BLaER1 (cell line): Measurements from ENCODE around the gene HAPLN2.

Experiments
- H3K27ac ChIP-seq: shearing (Covaris generic); formaldehyde crosslinking; 2 replicates; pipeline ENCODE4 v1.8.1; 2022
- H3K27me3 ChIP-seq: shearing (Covaris generic); formaldehyde crosslinking; 2 replicates; pipeline ENCODE4 v1.8.1; 2022
- H3K36me3 ChIP-seq: shearing (Covaris generic); formaldehyde crosslinking; 2 replicates; pipeline ENCODE4 v1.8.1; 2022
- H3K4me1 ChIP-seq: shearing (Covaris generic); formaldehyde crosslinking; 2 replicates; pipeline ENCODE4 v1.8.1; 2022
- H3K4me2 ChIP-seq: shearing (Covaris generic); formaldehyde crosslinking; 2 replicates; pipeline ENCODE4 v1.8.1; 2022
- H3K4me3 ChIP-seq: shearing (Covaris generic); formaldehyde crosslinking; 2 replicates; pipeline ENCODE4 v1.8.1; 2022
- H3K9ac ChIP-seq: shearing (Covaris generic); formaldehyde crosslinking; 2 replicates; pipeline ENCODE4 v1.8.1; 2022
- H3K9me3 ChIP-seq: shearing (Covaris generic); formaldehyde crosslinking; 2 replicates; pipeline ENCODE4 v1.8.1; 2022
- H4K20me1 ChIP-seq: shearing (Covaris generic); formaldehyde crosslinking; 2 replicates; pipeline ENCODE4 v1.8.1; 2022
- Cebpa-rat ChIP-seq: shearing (Covaris generic); IDR thresholded peaks from 2 replicates; pipeline ENCODE4 v1.8.1; 2022

HAPLN2 gene

DNA sequence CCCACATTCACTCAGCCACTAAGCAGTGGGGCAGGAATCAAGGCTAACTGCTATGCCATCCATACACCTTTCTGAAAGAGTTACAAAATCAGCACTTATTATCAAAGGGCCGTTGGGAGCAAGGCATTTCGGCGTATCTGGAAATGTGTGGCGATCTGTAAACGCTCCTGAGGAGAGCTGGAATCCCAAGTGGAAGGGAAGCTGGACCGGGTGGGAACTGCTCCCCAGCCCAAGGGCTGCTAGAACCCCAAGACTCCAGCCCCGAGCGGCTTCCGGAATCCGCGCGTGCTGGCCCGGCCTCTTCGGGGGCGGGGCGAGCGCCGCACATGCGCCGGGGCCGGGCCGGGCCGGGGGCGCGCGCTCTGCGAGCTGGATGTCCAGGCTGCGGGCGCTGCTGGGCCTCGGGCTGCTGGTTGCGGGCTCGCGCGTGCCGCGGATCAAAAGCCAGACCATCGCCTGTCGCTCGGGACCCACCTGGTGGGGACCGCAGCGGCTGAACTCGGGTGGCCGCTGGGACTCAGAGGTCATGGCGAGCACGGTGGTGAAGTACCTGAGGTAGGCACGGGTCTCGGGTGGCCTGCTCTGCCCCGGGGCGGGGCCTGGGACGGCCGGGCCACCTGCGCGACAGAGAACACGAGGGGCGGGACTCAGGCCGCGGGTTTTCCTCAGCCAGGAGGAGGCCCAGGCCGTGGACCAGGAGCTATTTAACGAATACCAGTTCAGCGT, 27.6 kb upstream of the HAPLN2 start, which contains the start of gene NAXE:
NAXE (plus strand) TSS at position 345 of the 726 bp plus-strand sequence; CDS start at position 374, 29 bp downstream.
- TF ChIP-seq Cebpa-rat, result no peak
- H3K9ac ChIP-seq, result peak within 1 kb of the TSS; percentile 96
- H3K36me3 ChIP-seq, result peaks cover 55% of the 10 kb centered on the region
- H3K9me3 ChIP-seq, result no peaks in the 10 kb centered on the region
- H3K4me2 ChIP-seq, result peak within 1 kb of the TSS; percentile 86
- peak within 1 kb of the TSS; percentile 90 for H3K4me3 ChIP-seq
- no peaks in the 10 kb centered on the region for H3K27me3 ChIP-seq
- H3K27ac ChIP-seq, result peak within 1 kb of the TSS; percentile 95
- H3K4me1 ChIP-seq, result peaks cover 42% of the 10 kb centered on the region
- peaks cover 13% of the 10 kb centered on the region for H4K20me1 ChIP-seq

DNA sequence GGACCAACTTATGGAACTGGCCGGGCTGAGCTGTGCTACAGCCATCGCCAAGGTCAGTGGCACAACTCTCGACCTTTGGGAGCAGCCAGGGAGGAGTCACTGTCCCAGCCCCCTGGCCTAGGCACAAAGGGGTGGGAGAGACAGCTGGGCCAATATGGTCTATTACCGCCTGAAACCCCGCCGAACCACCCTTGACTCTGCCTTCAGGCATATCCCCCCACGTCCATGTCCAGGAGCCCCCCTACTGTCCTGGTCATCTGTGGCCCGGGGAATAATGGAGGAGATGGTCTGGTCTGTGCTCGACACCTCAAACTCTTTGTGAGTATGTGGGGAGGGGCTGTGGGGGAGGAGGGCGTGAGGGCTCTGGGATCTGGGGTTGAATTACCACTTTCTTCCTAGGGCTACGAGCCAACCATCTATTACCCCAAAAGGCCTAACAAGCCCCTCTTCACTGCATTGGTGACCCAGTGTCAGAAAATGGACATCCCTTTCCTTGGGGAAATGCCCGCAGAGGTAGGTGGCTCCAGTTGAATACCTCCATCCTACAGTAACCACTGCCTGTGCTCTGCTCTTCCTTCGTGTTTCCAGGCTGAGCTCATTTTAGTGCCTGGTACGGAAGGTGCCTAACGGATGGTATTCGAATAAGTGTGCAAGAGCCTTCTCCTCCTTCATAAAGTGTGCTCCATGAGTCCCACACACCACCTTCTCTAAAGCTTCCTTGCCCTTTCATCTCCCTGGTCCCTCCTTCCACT, 26.9 kb upstream of the HAPLN2 start:
- no peak for TF ChIP-seq Cebpa-rat
- peaks cover 17% of the 10 kb centered on the region for H4K20me1 ChIP-seq
- peak overlapping the region; percentile 86 for H3K4me2 ChIP-seq
- H3K27ac ChIP-seq, result peak overlapping the region; percentile 95
- H3K36me3 ChIP-seq, result peaks cover 55% of the 10 kb centered on the region
- peaks cover 42% of the 10 kb centered on the region for H3K4me1 ChIP-seq
- H3K9me3 ChIP-seq, result no peaks in the 10 kb centered on the region
- peak overlapping the region; percentile 96 for H3K9ac ChIP-seq
- H3K4me3 ChIP-seq, result peak overlapping the region; percentile 90
- H3K27me3 ChIP-seq, result no peaks in the 10 kb centered on the region

DNA sequence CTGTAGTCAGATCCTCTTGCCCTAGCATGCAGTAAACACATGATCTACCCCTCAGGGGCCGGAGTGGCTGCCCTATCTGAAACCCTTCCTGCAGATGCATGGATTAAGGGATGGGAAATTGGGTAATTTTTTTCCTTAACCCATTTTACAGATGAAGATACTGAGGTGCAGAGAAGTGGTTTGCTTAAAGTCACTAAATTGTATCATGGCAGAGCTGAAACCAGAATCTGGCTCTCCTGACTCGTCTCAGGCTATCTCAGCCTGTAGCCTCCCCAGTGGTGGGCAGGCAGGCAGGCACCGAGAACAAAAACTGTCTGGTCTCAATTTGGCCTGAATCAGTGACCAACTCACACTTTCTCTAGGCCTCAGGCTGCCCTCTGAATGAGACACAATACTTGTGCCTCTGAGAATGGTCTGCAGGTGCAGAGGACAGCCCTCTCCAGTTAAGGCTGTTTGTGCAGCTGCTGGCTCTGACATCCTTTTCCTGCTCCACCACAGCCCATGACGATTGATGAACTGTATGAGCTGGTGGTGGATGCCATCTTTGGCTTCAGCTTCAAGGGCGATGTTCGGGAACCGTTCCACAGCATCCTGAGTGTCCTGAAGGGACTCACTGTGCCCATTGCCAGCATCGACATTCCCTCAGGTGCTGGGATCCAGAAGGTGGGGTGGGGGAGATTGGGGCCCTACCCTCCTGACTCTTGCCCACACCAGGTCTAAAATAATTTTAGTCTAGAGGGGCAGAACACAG, 26.1 kb upstream of the HAPLN2 start:
- Histone ChIP-seq H3K9me3 (no peaks in the 10 kb centered on the region), H3K36me3 (peaks cover 56% of the 10 kb centered on the region), H4K20me1 (peaks cover 17% of the 10 kb centered on the region), H3K27ac (peak overlapping the region; percentile 95), H3K4me1 (peaks cover 42% of the 10 kb centered on the region), H3K27me3 (no peaks in the 10 kb centered on the region), H3K4me3 (peak overlapping the region; percentile 90), H3K4me2 (peak overlapping the region; percentile 86), H3K9ac (peak overlapping the region; percentile 96)
- TF ChIP-seq Cebpa-rat, result no peak

DNA sequence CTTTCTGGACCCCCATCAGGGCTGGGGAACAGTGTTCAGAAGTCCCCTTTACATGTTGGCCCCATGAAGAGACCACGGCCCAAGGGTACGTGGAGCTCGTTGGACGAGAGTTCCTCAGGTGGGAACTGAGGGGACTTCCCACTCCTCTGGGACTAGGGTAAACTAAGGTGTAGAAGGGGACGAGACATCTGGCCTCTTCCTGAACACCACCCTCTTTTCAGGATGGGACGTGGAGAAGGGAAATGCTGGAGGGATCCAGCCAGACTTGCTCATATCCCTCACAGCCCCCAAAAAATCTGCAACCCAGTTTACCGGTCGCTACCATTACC, 25.6 kb upstream of the HAPLN2 start:
- Histone ChIP-seq H3K27me3 (no peaks in the 10 kb centered on the region), H3K4me3 (peak overlapping the region; percentile 90; the same call in 1 of the 2 replicates), H3K4me2 (peak overlapping the region; percentile 86), H3K9ac (peak overlapping the region; percentile 96; the same call in 1 of the 2 replicates), H3K36me3 (peaks cover 62% of the 10 kb centered on the region), H4K20me1 (peaks cover 17% of the 10 kb centered on the region), H3K9me3 (no peaks in the 10 kb centered on the region), H3K27ac (peak overlapping the region; percentile 95), H3K4me1 (peaks cover 42% of the 10 kb centered on the region)
- TF ChIP-seq Cebpa-rat, result no peak

DNA sequence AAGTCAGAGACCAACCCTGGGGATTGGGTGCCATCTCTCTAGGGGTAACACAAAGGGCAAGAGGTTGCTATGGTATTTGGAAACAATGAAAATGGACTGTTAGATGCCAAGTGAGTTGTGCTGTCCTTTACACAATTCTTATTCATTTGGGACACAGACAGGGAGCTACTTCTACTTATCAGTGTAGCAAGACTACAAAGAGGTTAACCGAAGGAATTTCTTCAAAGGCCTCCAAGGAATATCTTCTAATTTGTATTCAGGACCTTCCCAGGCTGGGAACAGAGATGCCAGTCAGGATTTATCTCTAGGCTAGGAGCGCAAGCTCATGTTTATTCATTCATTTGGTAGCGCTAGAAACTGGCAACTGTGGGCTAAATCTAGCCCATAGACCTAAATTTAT, 25.0 kb upstream of the HAPLN2 start:
- no peaks in the 10 kb centered on the region for H3K9me3 ChIP-seq
- peaks cover 17% of the 10 kb centered on the region for H4K20me1 ChIP-seq
- TF ChIP-seq Cebpa-rat, result no peak
- H3K9ac ChIP-seq, result peak overlapping the region; percentile 15; the same call in 1 of the 2 replicates
- peak overlapping the region; percentile 95; the same call in 1 of the 2 replicates for H3K27ac ChIP-seq
- H3K4me3 ChIP-seq, result no peak overlapping the region
- peaks cover 67% of the 10 kb centered on the region for H3K36me3 ChIP-seq
- H3K4me2 ChIP-seq, result peak overlapping the region; percentile 86; the same call in 1 of the 2 replicates
- H3K27me3 ChIP-seq, result no peaks in the 10 kb centered on the region
- H3K4me1 ChIP-seq, result peaks cover 43% of the 10 kb centered on the region

DNA sequence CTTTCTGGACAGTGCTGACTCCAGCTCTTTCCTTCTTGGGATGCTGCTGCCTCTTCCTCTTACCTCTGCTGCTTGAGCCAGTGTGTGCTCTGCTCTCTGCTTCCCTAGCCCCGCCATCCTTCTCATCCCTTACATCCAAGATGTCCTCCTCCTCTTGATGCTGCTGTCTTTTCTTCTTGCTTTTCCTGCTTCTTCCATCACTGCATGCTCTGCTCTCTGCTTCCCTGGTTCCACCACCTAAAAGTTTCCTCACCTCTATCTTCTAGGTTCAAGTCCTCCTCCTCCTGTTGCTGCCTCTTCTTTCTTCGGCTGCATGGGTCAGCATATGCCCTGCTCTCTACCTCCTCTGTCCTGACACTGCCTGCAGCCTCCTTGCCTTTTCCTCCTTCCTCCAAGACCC, 24.2 kb upstream of the HAPLN2 start:
- TF ChIP-seq Cebpa-rat, result no peak
- no peak overlapping the region for H3K4me3 ChIP-seq
- peak overlapping the region; percentile 15; the same call in 1 of the 2 replicates for H3K9ac ChIP-seq
- H3K27ac ChIP-seq, result peak overlapping the region; percentile 8; the same call in 1 of the 2 replicates
- H3K27me3 ChIP-seq, result no peaks in the 10 kb centered on the region
- no peaks in the 10 kb centered on the region for H3K9me3 ChIP-seq
- no peak overlapping the region for H3K4me2 ChIP-seq
- peaks cover 51% of the 10 kb centered on the region for H3K4me1 ChIP-seq
- peaks cover 69% of the 10 kb centered on the region for H3K36me3 ChIP-seq
- H4K20me1 ChIP-seq, result peaks cover 17% of the 10 kb centered on the region

DNA sequence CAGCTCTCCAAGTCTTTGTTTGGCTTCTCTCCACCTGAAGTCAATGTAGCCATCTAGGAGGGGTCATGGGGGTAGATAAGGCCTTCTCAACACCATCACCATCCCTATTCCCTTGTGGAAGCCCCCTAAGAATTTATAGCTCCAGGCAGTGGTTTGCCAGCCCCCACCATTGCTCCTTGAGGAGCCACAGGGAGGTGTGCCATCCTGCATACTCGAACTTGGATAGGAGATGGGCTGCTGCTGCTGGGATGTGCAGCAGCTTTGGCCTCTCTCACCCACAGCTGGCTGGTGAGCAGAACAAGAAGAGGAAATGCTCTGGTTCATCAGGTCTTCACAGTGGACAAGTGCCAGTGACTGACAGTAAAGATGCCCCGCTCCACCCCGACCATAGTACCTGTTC, 22.8 kb upstream of the HAPLN2 start:
- H3K27ac ChIP-seq, result no peak overlapping the region
- no peak overlapping the region for H3K4me3 ChIP-seq
- peaks cover 17% of the 10 kb centered on the region for H4K20me1 ChIP-seq
- H3K36me3 ChIP-seq, result peaks cover 69% of the 10 kb centered on the region
- no peak overlapping the region for H3K4me2 ChIP-seq
- H3K9me3 ChIP-seq, result no peaks in the 10 kb centered on the region
- no peak for TF ChIP-seq Cebpa-rat
- no peak overlapping the region for H3K9ac ChIP-seq
- no peaks in the 10 kb centered on the region for H3K27me3 ChIP-seq
- H3K4me1 ChIP-seq, result peaks cover 48% of the 10 kb centered on the region

DNA sequence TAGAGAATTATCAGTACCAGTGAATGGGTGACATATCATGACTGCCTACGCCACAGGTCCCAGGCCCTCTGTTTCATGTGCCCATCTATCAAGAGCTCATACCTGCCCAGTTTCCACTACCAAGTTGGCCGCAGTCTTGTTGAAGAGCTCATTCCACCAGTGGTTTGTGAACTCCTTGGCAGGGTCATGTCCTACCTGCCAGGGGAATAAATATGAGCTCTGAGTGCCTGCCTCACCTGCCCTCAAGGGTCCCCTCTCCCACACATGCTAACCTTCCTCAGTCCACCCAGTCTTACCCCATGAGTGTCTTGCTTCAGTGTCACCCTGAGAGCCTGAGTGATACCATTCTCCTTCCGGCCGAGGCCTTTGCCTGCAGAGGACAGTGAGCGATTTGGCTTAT, 21.1 kb upstream of the HAPLN2 start:
- H3K4me1 ChIP-seq, result peaks cover 47% of the 10 kb centered on the region
- no peak for TF ChIP-seq Cebpa-rat

DNA sequence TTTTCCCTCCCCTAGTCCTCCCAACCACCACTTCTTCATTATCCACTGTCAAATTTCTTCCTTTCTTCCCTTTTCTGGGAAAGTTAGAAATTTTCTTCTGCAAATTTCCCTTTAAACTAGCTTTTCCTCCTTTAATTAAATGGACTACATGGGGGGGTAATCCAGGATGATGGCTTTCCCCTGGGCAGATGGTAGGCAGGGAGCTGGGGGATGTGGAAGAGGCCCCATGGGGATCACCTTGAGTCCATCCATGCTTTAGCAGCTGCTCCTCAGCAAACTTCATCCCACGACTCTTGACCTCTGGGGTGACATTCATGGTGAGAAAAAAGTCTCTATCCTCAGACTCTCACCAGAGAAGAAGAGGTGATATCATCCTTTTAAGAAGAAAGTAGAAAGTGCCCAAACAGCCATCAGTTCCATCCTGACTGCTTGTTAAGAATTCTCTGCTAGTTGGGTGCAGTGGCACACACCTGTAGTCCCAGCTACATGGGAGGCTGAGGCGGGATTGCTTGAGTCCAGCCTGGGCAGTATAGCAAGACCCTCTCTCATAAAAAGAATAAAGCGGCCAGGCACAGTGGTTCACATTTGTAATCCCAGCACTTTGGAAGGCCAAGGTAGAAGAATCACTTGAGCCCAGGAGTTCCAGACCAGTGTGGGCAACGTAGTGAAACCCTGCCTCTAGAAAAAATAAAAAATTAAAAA, 20.3 kb upstream of the HAPLN2 start:
- Histone ChIP-seq H3K9me3 (no peaks in the 10 kb centered on the region), H3K27me3 (no peaks in the 10 kb centered on the region), H4K20me1 (peaks cover 11% of the 10 kb centered on the region; the same call in 1 of the 2 replicates), H3K9ac (no peak overlapping the region), H3K4me3 (no peak overlapping the region), H3K4me2 (0 out of 2 replicates have a peak overlapping the region, but pooled peaks have one; percentile 92), H3K36me3 (peaks cover 54% of the 10 kb centered on the region), H3K4me1 (peaks cover 39% of the 10 kb centered on the region), H3K27ac (no peak overlapping the region; the same call in 1 of the 2 replicates)
- no peak for TF ChIP-seq Cebpa-rat

More for the DNA sequence above, 21.1 kb upstream of the HAPLN2 start:
- Histone ChIP-seq H3K4me3 (no peak overlapping the region), H4K20me1 (peaks cover 11% of the 10 kb centered on the region; the same call in 1 of the 2 replicates), H3K27me3 (no peaks in the 10 kb centered on the region), H3K27ac (no peak overlapping the region), H3K4me2 (no peak overlapping the region), H3K9ac (no peak overlapping the region), H3K9me3 (no peaks in the 10 kb centered on the region), H3K36me3 (peaks cover 62% of the 10 kb centered on the region)
